Bronchial smooth muscle cell (primary cell): ENCODE results near the gene P3H2. TPM values are rescaled to one million over a fixed set of nuclear protein-coding genes. Genes with fewer than 3 reads are reported as not detected.

Experiments
- total RNA-seq: library from RNA; depleted of rRNA; stranded (reverse); fragments of >200 nt; gene quantifications from 2 replicates; pipeline ENCODE4 v1.2.1, GENCODE V29; 2014

Gene P3H2
- total RNA-seq, result 2.6 and 4.3 TPM in 2 replicates

GRCh38 chr3:190120269-190121060, at the start of gene P3H2:
P3H2 (minus strand) TSS chr3:190120897; CDS start chr3:190120731, 166 bp downstream.

Other genes starting within 250 kb of the P3H2 start
- gene CLDN1, start 201.5 kb upstream of the P3H2 start, total RNA-seq, result under 0.01 and 0.17 TPM in 2 replicates